Stimulated activated CD4-positive, alpha-beta T cell treated with anti-CD3 and anti-CD28 coated beads, Interleukin-4, amount 100 ng/mL, for 4 hours (primary cell): ENCODE measurements around the gene ATP5PF.
"Not testable (repeated sequence)": the region's sequence is repeated elsewhere in the genome, so short reads cannot be mapped to it uniquely, and the experiment has no call there.

Experiments
- DNase-seq, 2 experiments: peaks; one replicate each; pipeline ENCODE4 v3.0.0-alpha.2; 2020

Gene ATP5PF

DNA sequence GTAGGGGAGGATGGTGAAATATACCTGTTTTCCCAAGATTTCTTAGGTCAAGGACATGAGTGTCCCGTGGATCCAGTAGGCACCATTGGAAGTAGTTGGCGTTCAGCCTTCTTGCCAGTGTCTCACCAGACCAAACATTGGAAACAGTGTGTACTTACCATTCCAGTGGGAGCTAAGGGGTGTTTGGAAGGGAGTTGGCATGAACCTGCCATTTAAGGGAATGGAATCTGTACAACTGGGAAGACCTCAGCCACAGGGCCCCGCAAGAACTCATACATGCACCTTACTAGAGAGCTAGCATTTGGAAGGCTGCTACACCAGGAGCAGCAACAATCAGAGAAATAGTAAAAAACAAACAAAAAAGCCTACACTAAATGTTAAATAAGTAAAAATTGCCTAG, 12.7 kb downstream of the ATP5PF start:
- no peak for DNase-seq

DNA sequence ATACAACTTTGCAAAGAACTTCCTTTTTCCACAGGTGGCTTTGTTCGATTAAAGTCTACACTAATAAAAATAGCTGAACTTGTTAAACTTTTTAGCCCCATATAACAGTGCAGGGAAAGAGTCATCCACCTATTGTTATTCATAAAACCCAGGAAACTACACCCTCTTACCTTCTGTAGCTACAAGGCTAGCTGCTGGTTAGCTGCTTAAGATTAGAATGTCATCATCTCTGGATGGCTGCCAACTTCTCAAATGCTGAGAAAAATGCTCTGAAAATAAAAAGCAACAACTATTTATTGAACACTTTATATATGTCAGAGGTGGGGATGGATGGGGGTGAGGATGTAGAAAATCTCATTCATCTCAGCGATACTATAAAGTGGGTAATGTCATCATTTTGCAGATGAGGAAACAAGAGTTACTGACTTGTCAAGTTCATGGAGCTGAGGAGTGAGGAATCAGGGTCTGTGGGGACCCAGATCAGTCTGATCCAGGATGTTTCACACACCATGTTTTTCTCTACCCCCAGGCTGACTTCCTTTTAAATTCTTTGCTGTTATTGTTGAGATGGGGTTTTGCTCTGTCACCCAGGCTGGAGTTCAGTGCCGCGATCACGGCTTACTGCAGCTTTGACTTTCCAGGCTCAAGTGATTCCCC, 17.1 kb downstream of the ATP5PF start:
- no peak for DNase-seq

DNA sequence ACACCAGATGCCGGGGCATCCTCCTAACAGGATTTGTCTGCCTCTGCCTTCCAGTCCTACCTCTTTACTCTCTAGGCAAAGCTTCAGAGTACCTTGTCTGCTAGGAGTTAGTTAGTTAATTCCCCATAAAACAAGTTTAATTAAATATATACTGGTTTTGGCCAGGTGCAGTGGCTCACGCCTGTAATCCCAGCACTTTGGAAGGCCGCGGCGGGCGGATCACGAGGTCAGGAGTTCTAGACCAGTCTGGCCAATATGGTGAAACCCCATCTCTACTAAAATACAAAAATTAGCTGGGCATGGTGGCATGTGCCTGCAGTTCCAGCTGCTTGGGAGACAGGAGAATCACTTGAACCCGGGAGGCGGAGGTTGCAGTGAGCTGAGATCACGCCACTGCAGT, 20.6 kb downstream of the ATP5PF start:
- not testable (repeated sequence) for DNase-seq

DNA sequence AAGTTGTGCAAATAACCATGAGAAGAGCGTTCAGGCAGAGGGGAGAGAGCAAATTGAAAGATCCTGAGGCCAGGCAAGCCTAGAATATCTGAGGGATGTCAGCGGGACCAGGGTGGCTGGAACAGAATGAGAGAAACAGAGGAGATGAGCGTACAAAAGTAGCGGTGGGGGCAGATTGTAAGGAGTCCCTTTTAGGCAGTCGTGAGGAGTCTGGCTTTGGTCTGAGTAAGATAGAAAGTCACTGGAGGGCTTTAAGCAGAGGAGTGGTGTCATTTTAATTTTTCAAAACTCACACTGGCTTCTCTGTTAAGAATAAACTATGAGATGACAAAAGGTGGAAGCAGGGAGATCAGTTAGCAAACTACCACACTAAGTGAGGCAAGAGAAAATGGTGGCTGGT, 24.2 kb downstream of the ATP5PF start:
- no peak for DNase-seq

DNA sequence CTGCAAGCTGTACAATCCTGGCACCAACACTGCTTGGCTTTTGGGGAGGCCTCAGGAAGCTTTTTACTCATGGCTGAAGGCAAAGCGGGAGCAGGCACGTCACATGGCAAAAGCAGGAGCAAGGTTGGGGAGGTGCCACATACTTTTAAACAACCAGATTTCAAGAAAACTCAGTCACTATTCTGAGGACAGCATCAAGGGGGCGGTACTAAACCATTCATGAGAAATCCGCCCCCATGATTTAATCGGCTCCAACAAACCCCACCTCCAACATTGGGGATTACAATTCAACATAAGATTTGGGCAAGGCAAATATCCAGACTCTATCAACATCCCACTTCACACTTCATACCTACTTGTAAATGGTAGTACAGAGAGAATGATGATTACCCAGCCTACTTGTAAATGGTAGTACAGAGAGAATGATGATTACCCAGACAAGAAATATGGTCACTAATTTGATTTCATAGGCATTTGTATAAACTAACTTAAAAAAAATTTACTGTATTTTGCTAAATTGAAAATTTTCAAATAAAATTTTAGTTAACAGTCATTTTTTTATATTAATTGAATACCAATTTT, 24.9 kb downstream of the ATP5PF start:
- no peak for DNase-seq

DNA sequence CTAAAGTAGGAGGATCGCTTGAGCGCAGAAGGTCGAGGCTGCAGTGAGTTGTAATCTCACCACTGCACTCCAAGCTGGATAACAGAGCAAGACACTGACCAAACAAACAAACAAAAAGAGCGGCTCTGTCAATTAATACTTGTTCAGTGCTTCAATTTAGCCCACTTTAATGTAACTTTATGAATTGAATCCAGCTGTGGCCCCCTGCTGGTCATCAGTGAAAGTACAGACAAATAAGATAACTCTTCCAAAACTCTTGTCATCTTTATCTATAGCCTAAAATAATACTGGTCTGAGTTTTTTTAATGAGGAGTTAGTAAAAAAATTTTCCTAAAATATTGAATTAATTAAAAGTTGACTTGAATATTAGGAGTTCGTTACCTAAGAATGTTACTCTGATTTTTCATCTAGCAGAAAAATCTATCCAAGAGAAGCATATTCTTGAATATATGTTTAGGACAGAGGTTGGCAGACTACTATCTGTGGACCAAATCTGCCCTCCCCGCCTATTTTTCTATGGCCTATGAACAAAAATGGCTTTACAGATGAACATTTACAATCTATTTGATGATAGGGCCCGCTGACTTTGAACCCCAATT, 26.1 kb downstream of the ATP5PF start:
- DNase-seq, result peak; percentile 13 to 23

DNA sequence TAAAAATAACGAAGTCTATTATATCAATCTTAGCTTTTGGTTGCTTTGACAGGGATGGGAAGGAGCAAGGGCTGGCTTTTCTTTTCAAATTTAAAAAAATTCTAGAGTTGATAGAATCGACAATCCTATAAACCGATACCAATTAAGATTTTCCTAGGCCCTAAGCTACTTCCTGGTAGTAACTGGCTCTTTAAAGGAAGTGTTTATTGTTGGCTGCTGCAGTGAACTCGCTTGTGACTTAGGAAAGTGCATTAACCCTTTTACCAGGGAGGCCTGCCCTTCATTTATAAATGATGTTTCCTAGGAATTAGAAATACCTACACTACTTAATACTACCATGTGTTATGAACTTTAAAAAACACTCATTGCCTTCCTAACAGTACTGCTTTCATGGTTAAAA, 33.2 kb downstream of the ATP5PF start:
- no peak for DNase-seq

DNA sequence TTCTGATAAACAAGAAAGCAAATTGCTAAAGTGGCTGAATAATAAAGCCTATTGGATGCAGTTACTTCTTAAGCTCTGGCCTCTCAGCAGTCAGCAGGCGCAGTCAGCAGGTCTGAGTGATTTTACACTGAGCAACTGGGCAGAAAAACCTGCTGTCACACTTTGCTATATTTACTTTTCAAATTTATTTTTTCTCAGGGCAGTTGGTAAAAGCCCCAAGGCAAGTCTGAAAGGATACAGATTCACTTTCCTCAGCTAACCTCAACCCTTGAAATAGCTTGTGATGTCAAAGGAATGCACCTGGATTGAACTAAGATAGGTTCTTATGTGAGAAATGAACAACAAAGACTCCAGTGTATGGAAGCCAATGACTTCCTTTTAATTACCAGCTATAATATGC, 34.0 kb downstream of the ATP5PF start:
- DNase-seq, result no peak

DNA sequence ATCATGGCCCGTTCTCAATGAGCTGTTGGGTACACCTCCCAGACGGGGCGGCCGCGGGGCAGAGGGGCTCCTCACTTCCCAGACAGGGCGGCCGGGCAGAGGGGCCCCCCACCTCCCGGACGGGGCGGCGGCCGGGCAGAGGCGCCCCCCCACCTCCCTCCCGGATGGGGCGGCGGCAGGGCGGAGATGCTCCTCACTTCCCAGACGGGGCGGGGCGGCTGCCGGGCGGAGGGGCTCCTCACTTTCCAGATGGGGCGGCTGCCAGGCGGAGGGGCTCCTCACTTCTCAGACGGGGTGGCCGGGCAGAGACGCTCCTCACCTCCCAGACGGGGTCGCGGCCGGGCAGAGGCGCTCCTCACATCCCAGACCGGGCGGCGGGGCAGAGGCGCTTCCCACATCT, 39.2 kb downstream of the ATP5PF start:
- DNase-seq, result not testable (repeated sequence)

DNA sequence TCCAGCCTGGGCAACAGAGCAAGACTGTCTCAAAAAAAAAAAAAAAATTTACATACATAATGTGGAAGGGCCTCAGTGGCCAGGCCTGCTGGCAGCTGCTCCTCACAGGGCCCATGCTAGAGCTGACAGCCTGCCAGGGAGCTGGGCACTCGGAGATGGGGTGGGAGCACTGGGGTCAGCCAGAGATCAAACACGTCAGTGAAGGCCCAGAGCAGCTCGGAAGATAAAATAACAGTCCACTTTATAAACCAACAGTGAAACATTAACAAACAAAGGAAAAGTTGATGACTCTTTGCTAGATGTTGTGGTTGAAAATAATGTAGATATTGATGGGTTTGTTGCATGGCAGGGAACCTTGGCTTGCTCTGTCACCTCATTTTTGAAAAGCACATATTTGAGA, 42.7 kb downstream of the ATP5PF start:
- no peak for DNase-seq

DNA sequence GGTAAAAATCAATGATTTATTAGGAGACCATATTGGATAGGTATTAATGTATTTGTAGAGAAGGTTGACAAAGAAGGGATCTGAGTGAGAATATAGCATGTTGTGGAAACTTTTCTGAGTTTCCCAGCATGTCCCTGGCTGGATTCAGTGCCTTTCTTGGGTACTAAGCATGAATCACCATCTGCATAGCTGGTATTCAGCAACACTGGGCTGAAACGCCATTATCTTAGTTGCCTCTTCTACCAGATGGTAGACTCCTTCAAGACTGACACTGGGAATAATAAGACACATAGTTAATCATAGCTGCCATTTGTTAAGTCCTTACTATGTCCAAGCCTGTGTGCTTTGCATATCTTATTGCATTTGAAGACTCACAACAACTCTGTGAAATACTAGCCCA, 45.5 kb downstream of the ATP5PF start:
- no peak for DNase-seq

DNA sequence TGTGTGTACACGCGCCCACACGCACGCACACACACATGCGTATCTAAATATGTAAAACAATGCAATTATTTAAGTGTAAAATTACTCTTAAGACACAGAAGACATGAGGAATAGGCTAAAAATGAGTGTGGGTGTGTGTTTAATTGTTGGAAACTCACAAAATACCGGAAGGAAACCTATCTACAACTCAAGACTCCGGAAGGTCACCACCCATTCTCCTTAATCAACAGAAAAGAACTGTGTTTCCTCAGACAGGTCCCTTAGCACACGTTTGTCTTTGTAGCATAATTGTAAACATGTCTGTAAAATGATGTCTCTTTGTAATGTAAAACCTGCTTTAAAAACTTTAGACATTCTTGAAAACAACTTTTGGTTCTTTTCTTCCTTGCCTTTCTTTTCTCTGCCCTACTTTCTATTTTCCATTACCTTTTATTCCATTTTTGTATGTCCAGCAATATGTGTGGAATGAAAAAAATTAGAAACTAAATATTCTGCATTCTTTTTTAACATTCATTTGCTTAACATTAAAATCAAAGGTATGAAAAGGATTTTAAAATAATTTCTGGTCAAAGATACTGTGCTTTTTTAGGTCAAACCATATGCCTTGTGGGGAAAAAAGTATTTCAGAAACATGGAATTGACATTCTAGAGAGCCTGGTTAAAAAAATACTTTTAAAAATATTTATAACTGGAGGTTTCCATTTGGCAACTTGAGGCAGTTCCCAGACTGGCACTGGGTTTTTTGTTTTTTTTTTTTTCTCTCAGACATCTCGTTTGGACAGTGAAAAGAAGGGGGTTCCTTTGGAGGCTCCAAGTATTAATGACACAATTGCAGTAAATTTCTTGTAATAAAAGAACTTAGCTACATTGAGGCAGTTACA, 46.2 kb downstream of the ATP5PF start:
- no peak for DNase-seq

DNA sequence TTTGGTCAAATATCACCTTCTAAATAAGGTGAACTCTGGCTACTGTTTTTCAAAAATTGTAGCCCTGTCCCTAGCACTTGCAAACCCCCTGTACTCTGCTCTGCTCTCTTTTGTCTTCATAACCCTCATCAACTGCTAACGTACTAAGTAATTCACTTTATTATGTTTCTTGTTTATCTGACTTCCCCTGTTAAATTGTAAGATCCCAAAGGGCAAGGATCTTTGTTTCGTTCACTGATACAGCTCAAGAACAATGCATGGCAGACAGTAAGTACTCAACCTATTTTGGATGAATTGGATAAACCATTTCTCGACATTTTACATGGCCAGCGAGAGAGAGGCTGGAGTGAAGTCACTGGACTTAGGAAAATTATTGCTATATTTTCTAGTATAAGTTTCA, 46.9 kb downstream of the ATP5PF start:
- DNase-seq, result no peak

DNA sequence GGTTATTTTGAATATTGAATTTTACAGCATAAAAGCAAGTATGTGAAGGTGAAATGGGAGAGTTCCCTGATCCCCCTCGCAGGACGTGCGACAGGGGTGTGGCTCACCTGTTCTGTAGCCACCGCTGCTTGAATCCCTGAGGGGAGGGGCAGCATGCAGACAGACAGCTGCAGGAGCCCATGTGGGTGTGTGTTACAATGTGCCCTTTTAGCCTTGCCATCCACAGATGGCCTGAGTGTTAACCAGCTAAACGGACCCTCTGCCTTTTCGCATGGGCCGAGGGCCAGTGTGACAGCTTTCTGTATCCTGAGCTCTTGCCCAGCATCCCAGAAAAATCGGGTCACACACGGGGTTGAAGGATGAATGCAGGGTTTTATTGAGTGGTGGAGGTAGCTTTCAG, 52.3 kb downstream of the ATP5PF start:
- DNase-seq, result no peak

DNA sequence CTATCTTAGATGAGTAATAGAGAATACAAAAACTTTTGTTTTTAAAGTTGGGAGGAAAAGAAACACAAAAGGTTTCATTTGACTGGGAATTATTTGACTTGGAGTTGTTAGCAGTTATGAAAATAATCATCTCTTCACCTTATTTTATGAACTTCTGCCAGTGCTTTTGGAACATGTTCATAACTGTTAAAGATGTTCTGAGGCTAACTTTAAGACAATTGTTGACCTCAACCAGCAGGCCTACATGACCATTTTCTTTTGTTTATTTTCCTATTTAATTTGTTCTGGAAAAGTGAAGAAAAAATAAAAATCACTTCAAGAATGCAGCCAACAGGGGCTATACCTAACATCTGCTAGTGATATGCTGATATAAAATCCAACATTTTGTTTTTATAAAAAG, 58.3 kb downstream of the ATP5PF start:
- no peak for DNase-seq
